NCI-H2107 treated with DMSO at 0.1 percent for 48 hours (cell line): Measurements from ENCODE around the gene N4BP2L2.
"Not testable (repeated sequence)": the region's sequence is repeated elsewhere in the genome, so short reads cannot be mapped to it uniquely, and the experiment has no call there.

Experiments
- DNase-seq: peaks from one replicate; lab custom pipeline; 2025; ENCODE audit not compliant: unreplicated experiment; lab: John Stamatoyannopoulos, UW

N4BP2L2 gene

GRCh38 chr13:32538621-32539246, at the start of gene N4BP2L2:
N4BP2L2 (minus strand) TSS chr13:32538795; CDS start chr13:32537027, 1,768 bp downstream.
- DNase-seq: peak; percentile 89

DNA sequence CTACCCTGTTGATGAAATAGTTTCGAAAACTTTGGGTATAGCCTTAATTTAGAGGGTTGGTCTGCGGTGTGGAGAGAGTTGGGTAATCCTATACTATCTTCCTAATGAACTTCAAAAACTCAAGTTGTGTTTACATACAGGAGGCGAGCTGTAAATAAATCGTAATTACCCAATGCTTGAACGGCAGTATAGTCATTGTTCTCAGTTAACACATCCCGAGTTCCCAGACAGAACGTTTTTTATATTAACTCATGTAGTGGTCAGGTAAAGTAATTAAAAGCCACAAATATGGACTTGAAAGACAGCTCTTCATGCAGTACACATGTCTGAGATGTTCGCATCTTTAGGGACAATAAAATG, 49.2 kb upstream of the N4BP2L2 start:
- DNase-seq: no peak

DNA sequence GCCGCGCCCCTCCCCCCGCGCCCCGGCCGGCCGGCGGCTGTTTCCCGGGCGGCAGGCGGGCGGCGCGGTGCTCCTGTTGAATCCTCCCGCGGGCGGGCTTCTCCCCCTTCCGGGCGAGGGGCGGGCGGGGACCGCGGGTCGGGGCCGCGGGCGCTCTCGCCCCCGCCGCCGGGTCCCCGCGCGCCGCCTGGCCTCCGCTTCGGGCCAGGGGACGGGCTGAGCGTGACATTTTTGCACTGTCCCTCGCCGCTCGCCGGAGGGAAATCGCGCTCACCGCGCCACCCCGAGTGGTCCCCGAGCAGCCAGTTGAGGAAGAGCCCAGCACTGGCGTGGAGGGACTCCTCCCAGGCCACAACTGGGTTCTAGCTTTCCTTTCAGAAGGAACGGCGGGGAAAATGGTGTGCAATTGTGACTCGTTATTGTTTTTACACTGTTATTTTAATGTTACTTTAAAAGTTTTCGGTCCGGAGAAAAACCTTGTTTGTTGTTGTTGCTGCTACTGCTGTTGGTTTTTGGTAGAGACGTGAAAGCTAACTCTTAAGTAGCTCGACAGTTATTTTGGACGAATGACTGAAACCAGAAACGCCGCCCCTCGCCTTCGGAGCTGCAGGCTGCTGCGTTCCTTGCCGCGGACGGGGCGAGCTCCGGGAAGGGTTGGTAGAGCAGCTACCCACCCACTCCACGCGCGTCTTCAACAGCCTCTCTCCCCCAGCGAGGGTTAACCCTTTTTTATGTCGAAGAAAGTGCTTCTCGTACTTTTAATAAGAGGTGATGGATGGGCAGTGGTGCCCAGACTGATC, 48.6 kb upstream of the N4BP2L2 start:
- DNase-seq: peak; percentile 27

DNA sequence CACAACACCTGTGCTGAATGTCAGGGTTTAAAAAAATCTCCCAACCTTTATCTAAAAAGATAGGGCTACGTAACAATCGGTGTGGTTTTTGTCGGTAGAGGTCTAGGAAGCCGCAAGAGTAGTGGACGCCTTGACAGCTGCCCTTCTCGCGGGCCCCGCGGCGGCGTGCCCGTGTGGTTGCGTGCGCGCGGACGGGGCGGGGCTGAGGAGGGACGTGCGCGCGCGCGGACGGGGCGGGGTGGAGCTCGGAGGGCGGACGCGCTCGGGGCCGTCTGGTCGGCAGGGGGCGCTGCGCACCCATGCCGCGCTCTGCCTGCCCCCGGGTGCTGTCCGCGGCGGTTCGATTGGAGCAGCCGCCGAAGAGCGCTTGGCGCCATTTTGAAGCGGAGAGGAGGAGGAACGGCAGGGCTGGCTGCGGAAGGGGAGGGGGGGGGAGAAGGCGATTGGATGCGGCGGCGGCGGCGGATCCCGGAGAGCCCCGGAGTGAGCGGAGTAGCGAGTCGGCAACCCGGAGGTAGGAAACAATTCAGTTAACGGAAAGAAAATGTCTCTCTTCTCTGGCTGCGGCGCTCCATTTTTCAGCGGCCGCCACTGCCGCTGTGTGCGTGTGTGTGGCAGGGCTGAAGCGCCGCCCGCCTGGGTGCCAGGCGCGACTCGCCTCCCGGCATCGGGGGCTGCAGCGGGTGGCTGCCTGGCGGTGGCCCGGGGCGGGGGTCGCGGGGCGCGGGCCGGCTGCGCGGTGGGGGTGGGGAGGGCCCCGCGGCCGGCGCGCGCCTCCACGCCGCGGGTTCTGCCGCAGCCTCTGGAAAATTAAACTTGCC, 47.7 kb upstream of the N4BP2L2 start, which contains the start of gene PDS5B:
TSS of gene PDS5B (plus strand) at position 373 of the 821 bp plus-strand sequence. CDS start 62,321 bp downstream, outside the sequence.
- peak; percentile 78 for DNase-seq

DNA sequence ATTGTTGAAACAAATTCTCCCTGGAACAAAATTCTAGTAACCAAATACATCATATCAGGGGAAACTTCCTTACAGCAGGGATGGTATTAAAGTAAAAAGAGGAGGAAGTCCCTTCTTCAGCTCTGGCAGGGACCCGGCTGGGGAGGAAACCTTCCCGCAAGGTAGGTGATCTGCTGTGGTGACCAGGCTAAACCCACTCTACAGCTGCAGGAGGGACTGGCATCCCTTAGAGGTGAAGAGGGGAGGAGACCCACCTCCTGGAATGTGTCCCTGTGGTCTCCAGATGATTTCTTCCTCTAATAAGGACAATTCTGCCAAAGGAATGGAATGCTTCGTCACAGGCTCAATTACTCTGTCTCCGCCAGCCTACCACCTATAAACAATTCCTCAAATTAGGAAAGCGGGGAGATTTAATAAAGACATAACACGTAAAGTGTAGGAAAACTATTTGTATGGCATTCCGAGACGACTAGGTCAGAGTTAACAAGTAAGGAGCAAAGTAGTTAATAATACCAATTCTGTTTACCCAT, 47.0 kb upstream of the N4BP2L2 start:
- no peak for DNase-seq

DNA sequence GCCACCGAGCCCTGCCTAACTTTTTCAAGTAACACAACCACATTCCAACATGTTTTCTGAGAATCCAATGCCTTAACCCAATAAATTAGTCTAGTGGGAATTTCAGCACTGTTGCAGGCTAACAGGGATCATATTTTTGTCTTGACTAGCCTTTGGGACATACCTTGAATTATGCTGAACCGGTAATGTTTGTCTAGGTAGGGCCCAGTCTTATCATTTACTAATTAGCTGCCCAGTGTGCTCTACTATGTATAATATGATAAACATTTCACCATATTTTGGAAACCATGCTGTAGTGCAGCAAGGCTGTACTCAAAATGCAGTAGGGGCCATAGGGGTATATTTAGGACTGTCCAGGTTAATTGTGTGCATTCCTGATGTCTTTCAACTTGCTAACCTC, 44.4 kb upstream of the N4BP2L2 start:
- DNase-seq: no peak

DNA sequence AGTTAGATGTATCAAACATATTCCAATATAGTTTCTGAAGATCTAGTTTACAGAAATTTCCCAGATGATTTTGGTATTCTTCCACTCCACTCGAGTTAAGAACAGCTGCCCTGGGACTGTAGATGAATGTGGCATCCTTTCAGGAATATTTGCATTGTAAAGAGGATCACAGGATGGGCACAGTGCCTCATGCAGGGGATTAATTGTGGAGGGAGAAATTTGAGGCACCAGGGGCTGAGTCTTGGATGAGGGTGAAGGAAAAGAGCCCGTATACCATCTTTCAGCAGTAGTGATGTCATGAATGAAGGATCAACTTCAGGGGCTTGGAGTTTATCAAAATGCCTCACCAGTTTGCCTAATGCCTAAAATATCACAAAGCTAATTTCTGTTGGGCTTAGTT, 43.7 kb upstream of the N4BP2L2 start:
- DNase-seq: no peak

GRCh38 chr13:32581177-32581786, 42.7 kb upstream of the N4BP2L2 start:
- no peak for DNase-seq

DNA sequence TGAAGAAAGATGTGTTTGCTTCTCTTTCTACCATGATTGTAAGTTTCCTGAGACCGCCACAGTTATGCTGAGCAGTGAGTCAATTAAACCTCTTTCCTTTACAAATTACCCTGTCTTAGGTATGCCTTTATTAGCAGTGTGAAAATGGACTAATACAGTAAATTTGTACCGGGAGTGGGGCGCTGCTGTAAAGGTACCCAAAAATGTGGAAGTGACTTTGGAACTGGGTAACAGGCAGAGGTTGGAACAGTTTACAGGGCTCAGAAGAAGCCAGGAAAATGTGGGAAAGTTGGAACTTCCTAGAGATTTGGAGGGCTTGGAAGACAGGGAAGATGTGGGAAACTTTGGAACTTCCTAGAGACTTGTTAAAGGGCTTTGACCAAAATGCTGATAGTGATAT, 38.4 kb upstream of the N4BP2L2 start:
- no peak for DNase-seq

DNA sequence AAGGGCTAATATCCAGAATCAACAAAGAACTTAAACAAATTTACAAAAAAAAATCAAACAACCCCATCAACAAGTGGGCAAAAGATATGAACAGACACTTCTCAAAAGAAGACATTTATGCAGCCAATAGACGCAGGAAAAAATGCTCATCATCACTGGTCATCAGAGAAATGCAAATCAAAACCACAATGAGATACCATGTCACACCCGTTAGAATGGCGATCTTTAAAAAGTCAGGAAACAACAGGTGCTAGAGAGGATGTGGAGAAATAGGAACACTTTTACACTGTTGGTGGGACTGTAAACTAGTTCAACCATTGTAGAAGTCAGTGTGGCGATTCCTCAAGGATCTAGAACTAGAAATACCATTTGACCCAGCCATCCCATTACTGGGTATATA, 37.1 kb upstream of the N4BP2L2 start:
- not testable (repeated sequence) for DNase-seq

DNA sequence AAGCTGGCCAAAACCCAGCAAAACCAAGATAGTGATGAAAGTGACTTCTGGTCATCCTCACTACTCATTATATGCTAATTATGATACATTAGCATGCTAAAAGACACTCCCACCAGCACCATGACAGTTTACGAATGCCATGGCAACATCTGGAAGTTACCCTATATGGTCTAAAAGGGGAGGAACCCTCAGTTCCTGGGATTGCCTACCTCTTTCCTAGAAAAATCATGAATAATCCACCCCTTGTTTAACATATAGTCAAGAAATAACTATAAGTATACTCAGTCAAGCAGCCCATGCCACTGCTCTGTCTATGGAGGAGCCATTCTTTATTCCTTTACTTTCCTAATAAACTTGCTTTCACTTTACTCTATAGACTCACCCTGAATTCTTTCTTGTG, 22.2 kb upstream of the N4BP2L2 start:
- DNase-seq: not testable (repeated sequence)

- DNase-seq: no peak
Measured at GRCh38 chr13:32555613-32556012, 17.0 kb upstream of the N4BP2L2 start.

GRCh38 chr13:32553720-32554119, 15.1 kb upstream of the N4BP2L2 start:
- DNase-seq: no peak

- no peak for DNase-seq
Measured at GRCh38 chr13:32549788-32550187, 11.2 kb upstream of the N4BP2L2 start.

DNA sequence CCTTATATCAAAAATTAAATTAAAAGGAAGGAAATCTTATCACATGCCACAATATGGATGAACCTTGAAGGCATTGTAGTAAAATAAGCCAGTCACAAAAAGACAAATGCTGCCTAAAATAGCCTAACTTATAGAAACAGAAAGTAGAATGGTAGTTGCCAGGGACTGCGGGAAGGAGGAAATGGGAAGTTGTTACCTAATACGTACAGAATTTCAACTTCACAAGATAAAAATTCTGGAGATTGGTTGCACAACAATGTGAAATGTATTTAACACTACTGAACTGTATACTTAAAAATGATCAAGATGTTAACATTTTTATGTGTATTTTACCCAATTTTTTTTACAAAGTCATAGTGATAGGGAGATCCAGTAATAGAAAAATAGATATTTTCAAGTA, 10.2 kb upstream of the N4BP2L2 start:
- no peak for DNase-seq

- DNase-seq: no peak
Measured at GRCh38 chr13:32545083-32545482, 6.5 kb upstream of the N4BP2L2 start.

DNA sequence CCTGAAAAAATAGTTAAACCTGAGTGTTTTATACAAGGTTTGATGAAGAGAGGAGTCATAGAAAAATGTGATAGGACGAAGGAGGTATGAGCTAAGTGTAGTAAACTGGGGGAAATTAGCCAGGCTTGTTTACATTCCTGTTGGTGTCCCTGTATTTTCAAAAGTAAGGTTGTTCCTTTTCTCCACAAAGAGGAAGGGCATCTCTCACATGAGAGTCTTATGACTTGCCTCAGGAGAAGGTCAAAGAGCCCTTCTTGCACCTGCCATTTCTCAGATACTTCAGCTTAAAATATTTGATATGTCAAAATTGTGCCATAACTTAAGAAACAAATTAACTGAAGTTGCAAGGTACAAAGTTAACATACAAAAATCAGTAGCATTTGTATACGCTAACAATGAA, 3.6 kb upstream of the N4BP2L2 start:
- DNase-seq: no peak

- DNase-seq: no peak
Measured at GRCh38 chr13:32538143-32538620, 413 bp downstream of the N4BP2L2 start.

GRCh38 chr13:32537580-32538142, 934 bp downstream of the N4BP2L2 start:
- DNase-seq: no peak

DNA sequence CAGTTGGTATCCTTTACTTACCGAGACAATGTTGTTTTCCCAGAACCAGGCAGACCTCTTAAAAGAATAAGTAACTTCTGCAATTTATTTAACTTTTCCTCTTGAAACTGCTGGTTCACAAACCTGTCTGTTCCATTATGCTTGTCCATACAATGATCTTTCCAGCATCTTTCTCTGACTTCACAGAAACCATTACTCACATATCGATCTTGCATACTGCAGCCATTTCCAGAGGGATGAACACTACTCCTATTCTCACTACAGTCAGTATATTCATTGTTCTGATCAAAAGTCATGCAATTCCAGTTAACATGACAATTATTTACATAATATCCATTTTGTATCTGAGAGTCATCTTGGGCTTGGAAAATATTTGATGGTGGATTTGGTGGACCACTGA, 2.8 kb downstream of the N4BP2L2 start:
- no peak for DNase-seq

DNA sequence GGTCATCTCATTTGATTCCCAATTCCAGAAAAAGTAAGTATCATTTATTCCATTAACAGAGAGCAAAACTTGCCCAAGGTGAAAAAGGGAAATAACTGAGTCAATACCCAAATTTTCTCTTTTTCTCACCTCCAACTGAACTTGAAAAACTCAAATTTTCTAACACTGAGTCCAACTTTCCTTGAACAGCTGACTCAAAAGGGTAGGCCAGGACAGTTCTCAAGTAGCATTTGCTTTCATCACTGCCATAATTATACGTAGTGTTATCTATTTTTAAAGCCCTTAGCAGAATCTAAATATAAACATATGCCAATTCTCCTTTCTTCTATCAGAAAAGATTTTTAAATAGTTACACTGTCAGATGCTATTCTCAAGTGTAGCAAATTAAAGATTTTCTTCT, 3.5 kb downstream of the N4BP2L2 start:
- DNase-seq: no peak
